Measurements from ENCODE around the gene IL1RAPL1.

The IL1RAPL1 gene

GRCh38 chrX:29067351-29067750 is 480.1 kb downstream of the IL1RAPL1 start:
- TF ChIP-seq TOX (CRISPR knock-in tag; IDR thresholded peaks at IDR 0.05; ENCODE audit: borderline replicate concordance): no peak
- ATAC-seq: no peak

- peak; percentile 89 for ATAC-seq
- TF ChIP-seq, protein P1, sequence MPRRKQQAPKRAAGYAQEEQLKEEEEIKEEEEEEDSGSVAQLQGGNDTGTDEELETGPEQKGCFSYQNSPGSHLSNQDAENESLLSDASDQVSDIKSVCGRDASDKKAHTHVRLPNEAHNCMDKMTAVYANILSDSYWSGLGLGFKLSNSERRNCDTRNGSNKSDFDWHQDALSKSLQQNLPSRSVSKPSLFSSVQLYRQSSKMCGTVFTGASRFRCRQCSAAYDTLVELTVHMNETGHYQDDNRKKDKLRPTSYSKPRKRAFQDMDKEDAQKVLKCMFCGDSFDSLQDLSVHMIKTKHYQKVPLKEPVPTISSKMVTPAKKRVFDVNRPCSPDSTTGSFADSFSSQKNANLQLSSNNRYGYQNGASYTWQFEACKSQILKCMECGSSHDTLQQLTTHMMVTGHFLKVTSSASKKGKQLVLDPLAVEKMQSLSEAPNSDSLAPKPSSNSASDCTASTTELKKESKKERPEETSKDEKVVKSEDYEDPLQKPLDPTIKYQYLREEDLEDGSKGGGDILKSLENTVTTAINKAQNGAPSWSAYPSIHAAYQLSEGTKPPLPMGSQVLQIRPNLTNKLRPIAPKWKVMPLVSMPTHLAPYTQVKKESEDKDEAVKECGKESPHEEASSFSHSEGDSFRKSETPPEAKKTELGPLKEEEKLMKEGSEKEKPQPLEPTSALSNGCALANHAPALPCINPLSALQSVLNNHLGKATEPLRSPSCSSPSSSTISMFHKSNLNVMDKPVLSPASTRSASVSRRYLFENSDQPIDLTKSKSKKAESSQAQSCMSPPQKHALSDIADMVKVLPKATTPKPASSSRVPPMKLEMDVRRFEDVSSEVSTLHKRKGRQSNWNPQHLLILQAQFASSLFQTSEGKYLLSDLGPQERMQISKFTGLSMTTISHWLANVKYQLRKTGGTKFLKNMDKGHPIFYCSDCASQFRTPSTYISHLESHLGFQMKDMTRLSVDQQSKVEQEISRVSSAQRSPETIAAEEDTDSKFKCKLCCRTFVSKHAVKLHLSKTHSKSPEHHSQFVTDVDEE (CRISPR knock-in tag; IDR thresholded peaks at IDR 0.05): no peak
- no peak for TF ChIP-seq TOX (CRISPR knock-in tag; IDR thresholded peaks at IDR 0.05; ENCODE audit: borderline replicate concordance)
- no peak for TF ChIP-seq GLIS3 (CRISPR knock-in tag; IDR thresholded peaks at IDR 0.05)
- TF ChIP-seq ZFP30 (CRISPR knock-in tag; IDR thresholded peaks at IDR 0.05): no peak
- TF ChIP-seq ARNTL (CRISPR knock-in tag; IDR thresholded peaks at IDR 0.05; ENCODE audit: borderline replicate concordance, low read depth): no peak
- no peak for TF ChIP-seq PPARA (CRISPR knock-in tag; IDR thresholded peaks at IDR 0.05; ENCODE audit: borderline replicate concordance)
- TF ChIP-seq, protein P2, sequence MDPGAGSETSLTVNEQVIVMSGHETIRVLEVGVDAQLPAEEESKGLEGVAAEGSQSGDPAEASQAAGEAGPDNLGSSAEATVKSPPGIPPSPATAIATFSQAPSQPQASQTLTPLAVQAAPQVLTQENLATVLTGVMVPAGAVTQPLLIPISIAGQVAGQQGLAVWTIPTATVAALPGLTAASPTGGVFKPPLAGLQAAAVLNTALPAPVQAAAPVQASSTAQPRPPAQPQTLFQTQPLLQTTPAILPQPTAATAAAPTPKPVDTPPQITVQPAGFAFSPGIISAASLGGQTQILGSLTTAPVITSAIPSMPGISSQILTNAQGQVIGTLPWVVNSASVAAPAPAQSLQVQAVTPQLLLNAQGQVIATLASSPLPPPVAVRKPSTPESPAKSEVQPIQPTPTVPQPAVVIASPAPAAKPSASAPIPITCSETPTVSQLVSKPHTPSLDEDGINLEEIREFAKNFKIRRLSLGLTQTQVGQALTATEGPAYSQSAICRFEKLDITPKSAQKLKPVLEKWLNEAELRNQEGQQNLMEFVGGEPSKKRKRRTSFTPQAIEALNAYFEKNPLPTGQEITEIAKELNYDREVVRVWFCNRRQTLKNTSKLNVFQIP (CRISPR knock-in tag; IDR thresholded peaks at IDR 0.05; ENCODE audit: borderline replicate concordance, low read depth): no peak
- TF ChIP-seq ZNF70 (CRISPR knock-in tag; IDR thresholded peaks at IDR 0.05): no peak
- TF ChIP-seq ISL1 (CRISPR knock-in tag; IDR thresholded peaks at IDR 0.05): no peak
Measured at GRCh38 chrX:29071525-29072320, 484.5 kb downstream of the IL1RAPL1 start.

- ATAC-seq: no peak
- TF ChIP-seq TOX (CRISPR knock-in tag; IDR thresholded peaks at IDR 0.05; ENCODE audit: borderline replicate concordance): no peak
- TF ChIP-seq CREB5 (CRISPR knock-in tag; IDR thresholded peaks at IDR 0.05; ENCODE audit: low read depth): no peak
- no peak for TF ChIP-seq SNAI2 (CRISPR knock-in tag; IDR thresholded peaks at IDR 0.05)
- no peak for TF ChIP-seq OSR1 (CRISPR knock-in tag; IDR thresholded peaks at IDR 0.05)
- TF ChIP-seq ZNF70 (CRISPR knock-in tag; IDR thresholded peaks at IDR 0.05): no peak
- TF ChIP-seq PPARA (CRISPR knock-in tag; IDR thresholded peaks at IDR 0.05; ENCODE audit: borderline replicate concordance): no peak
- TF ChIP-seq, protein P3, sequence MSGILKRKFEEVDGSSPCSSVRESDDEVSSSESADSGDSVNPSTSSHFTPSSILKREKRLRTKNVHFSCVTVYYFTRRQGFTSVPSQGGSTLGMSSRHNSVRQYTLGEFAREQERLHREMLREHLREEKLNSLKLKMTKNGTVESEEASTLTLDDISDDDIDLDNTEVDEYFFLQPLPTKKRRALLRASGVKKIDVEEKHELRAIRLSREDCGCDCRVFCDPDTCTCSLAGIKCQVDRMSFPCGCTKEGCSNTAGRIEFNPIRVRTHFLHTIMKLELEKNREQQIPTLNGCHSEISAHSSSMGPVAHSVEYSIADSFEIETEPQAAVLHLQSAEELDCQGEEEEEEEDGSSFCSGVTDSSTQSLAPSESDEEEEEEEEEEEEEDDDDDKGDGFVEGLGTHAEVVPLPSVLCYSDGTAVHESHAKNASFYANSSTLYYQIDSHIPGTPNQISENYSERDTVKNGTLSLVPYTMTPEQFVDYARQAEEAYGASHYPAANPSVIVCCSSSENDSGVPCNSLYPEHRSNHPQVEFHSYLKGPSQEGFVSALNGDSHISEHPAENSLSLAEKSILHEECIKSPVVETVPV (CRISPR knock-in tag; IDR thresholded peaks at IDR 0.05): no peak
- TF ChIP-seq ESRRG (CRISPR knock-in tag; IDR thresholded peaks at IDR 0.05): no peak
- TF ChIP-seq, protein P2 (CRISPR knock-in tag; IDR thresholded peaks at IDR 0.05; ENCODE audit: borderline replicate concordance, low read depth): no peak
Measured at GRCh38 chrX:29082558-29082957, 495.3 kb downstream of the IL1RAPL1 start.

GRCh38 chrX:29083823-29084222 is 496.6 kb downstream of the IL1RAPL1 start:
- no peak for ATAC-seq
- TF ChIP-seq ZNF565 (CRISPR knock-in tag; conservative IDR thresholded peaks at IDR 0.05; ENCODE audit: low read depth) (no peak), CSDC2 (CRISPR knock-in tag; IDR thresholded peaks at IDR 0.05) (no peak), RARB (CRISPR knock-in tag; IDR thresholded peaks at IDR 0.05) (no peak), ZNF70 (CRISPR knock-in tag; IDR thresholded peaks at IDR 0.05) (no peak), ZFP30 (CRISPR knock-in tag; IDR thresholded peaks at IDR 0.05) (no peak), TCF4 (CRISPR knock-in tag; IDR thresholded peaks at IDR 0.05; ENCODE audit: borderline replicate concordance) (no peak), ISL1 (CRISPR knock-in tag; IDR thresholded peaks at IDR 0.05) (no peak), PATZ1 (CRISPR knock-in tag; IDR thresholded peaks at IDR 0.05; ENCODE audit: borderline replicate concordance) (no peak), ESRRG (CRISPR knock-in tag; IDR thresholded peaks at IDR 0.05) (no peak), CREB5 (CRISPR knock-in tag; IDR thresholded peaks at IDR 0.05; ENCODE audit: low read depth) (no peak), ZNF8 (CRISPR knock-in tag; IDR thresholded peaks at IDR 0.05) (no peak), TOX (CRISPR knock-in tag; IDR thresholded peaks at IDR 0.05; ENCODE audit: borderline replicate concordance) (no peak)
- TF ChIP-seq, protein P3 (CRISPR knock-in tag; IDR thresholded peaks at IDR 0.05): no peak

Measured in SK-N-SH treated with all-trans-retinoic acid at 6 μM for 48 hours (cell line).